CD4-positive, alpha-beta T cell treated with Interleukin-4 for 4 hours (primary cell): Measurements from ENCODE around the gene RPL27A.
A peak's percentile ranks its signal among the peaks of the same experiment; 100 is the strongest.

Experiments used
- DNase-seq: peaks from one replicate; pipeline ENCODE4 v3.0.0-alpha.2; 2020

Gene RPL27A

GRCh38 chr11:8702598-8702915 is 20.0 kb downstream of the RPL27A start:
- DNase-seq: no peak

GRCh38 chr11:8704136-8704535 is 21.5 kb downstream of the RPL27A start:
- no peak for DNase-seq

- DNase-seq: no peak
Observed at GRCh38 chr11:8705146-8705545, 22.6 kb downstream of the RPL27A start.

GRCh38 chr11:8706673-8707432 is 24.3 kb downstream of the RPL27A start:
- no peak for DNase-seq

- no peak for DNase-seq
Observed at GRCh38 chr11:8707541-8708191, 25.1 kb downstream of the RPL27A start.

GRCh38 chr11:8709002-8709672 is 26.5 kb downstream of the RPL27A start:
- DNase-seq: no peak

- DNase-seq: no peak
Observed at GRCh38 chr11:8709777-8710176, 27.2 kb downstream of the RPL27A start.

GRCh38 chr11:8711895-8712442 is 29.4 kb downstream of the RPL27A start:
- no peak for DNase-seq

GRCh38 chr11:8712506-8712905 is 29.9 kb downstream of the RPL27A start:
- no peak for DNase-seq

- no peak for DNase-seq
Observed at GRCh38 chr11:8713760-8714454, 31.3 kb downstream of the RPL27A start.

- DNase-seq: no peak
Observed at GRCh38 chr11:8714622-8715225, 32.1 kb downstream of the RPL27A start.

GRCh38 chr11:8715501-8715900 is 32.9 kb downstream of the RPL27A start:
- no peak for DNase-seq

GRCh38 chr11:8717544-8717875 is 34.9 kb downstream of the RPL27A start:
- DNase-seq: no peak

- peak; percentile 4 for DNase-seq
Observed at GRCh38 chr11:8717876-8718753, 35.5 kb downstream of the RPL27A start.

- DNase-seq: no peak
Observed at GRCh38 chr11:8719211-8719649, 36.6 kb downstream of the RPL27A start.

- DNase-seq: no peak
Observed at GRCh38 chr11:8719721-8720120, 37.1 kb downstream of the RPL27A start.

GRCh38 chr11:8720352-8720751 is 37.8 kb downstream of the RPL27A start:
- no peak for DNase-seq

- no peak for DNase-seq
Observed at GRCh38 chr11:8720868-8721608, 38.4 kb downstream of the RPL27A start.

GRCh38 chr11:8721609-8722500 is 39.3 kb downstream of the RPL27A start:
- DNase-seq: no peak

GRCh38 chr11:8722809-8723208 is 40.2 kb downstream of the RPL27A start:
- no peak for DNase-seq
